Peyer's patch (tissue), 4 donors: ENCODE data around the gene APBA1.

Experiments used
- CTCF ChIP-seq, 6 experiments: fragments of 450-650 bp in 4 of 6; fragments of 200-600 bp in 2 of 6; sonication (generic) in 1 of 6; IDR thresholded peaks; one replicate each; pipeline ENCODE4 v1.5.1; 2017 to 2019; ENCODE audit warnings: antibody characterized with exemption in 6 of 6, mild to moderate bottlenecking in 3 of 6, moderate library complexity in 1 of 6
- POLR2A ChIP-seq, 2 donors: fragments of 450-650 bp; IDR thresholded peaks; one replicate each; pipeline ENCODE4 v1.5.1; 2017; ENCODE audit warnings: antibody characterized with exemption in 2 of 2, mild to moderate bottlenecking in 2 of 2, moderate library complexity in 2 of 2

- TF ChIP-seq POLR2A (IDR thresholded peaks at IDR 0.05) (no peak), CTCF (IDR thresholded peaks at IDR 0.05) (no peak)
These were observed 260.9 kb downstream of the APBA1 start for GRCh38 chr9:69411246-69411645.
